Measurements from ENCODE around the gene KRTAP4-6. TPM values are rescaled to one million over a fixed set of nuclear protein-coding genes. Genes with fewer than 3 reads are reported as not detected.
A peak's percentile ranks its signal among the peaks of the same experiment; 100 is the strongest.

KRTAP4-6 gene
- total RNA-seq, 1 donor from 2014 or later, result not detected

DNA sequence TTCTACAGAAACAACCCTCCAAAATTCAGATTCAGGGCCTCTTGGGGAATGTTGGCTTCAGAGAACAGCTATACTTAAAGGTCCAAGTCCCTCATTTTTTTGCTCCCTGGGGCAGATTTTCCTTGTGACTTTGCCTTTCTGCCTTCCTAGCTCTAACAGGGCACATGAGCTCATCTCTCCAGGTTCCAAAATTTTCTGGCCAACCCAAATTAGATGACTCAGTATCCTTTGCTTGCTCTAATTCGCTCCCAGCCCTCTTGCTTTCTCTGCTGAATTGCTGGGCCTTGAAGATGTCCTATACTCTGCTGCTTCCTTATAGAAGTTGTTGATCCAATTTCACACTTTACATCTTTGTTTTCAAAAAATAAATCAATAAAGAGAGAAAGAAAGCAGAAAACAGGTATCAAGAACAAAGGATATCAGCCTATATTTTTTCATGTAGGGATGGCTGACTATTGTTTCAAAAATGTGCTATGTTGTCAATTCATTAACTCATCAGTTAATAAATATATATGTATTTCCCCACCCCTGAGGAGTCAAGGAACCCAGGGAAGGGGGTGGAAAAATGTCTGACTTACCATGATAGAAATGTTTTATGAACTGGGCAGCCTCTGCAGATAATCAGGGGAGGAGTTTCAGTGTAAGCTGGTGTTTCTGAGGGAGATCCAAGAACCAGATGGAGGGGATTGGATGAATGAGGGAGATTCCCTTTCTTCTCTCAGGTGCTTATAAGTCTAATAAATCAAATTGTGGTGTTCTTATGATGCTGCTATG is 38.7 kb upstream of the KRTAP4-6 start:
- no peak overlapping the region for H3K4me3 ChIP-seq
- intact Hi-C loops (cut with DNase I), result no loop called here
- peak overlapping the region in 1 of 2 donors; percentile 15 for H3K27ac ChIP-seq
- DNase-seq (ENCODE audit: low spot score in 2 of 2), result no peak
- no peaks in the 10 kb centered on the region for H3K9me3 ChIP-seq
- H3K36me3 ChIP-seq, result no peaks in the 10 kb centered on the region
- TF ChIP-seq, protein P1, sequence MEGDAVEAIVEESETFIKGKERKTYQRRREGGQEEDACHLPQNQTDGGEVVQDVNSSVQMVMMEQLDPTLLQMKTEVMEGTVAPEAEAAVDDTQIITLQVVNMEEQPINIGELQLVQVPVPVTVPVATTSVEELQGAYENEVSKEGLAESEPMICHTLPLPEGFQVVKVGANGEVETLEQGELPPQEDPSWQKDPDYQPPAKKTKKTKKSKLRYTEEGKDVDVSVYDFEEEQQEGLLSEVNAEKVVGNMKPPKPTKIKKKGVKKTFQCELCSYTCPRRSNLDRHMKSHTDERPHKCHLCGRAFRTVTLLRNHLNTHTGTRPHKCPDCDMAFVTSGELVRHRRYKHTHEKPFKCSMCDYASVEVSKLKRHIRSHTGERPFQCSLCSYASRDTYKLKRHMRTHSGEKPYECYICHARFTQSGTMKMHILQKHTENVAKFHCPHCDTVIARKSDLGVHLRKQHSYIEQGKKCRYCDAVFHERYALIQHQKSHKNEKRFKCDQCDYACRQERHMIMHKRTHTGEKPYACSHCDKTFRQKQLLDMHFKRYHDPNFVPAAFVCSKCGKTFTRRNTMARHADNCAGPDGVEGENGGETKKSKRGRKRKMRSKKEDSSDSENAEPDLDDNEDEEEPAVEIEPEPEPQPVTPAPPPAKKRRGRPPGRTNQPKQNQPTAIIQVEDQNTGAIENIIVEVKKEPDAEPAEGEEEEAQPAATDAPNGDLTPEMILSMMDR (IDR thresholded peaks at IDR 0.05), result no peak
- no peaks in the 10 kb centered on the region for H3K4me1 ChIP-seq
- no peaks in the 10 kb centered on the region for H3K27me3 ChIP-seq

DNA sequence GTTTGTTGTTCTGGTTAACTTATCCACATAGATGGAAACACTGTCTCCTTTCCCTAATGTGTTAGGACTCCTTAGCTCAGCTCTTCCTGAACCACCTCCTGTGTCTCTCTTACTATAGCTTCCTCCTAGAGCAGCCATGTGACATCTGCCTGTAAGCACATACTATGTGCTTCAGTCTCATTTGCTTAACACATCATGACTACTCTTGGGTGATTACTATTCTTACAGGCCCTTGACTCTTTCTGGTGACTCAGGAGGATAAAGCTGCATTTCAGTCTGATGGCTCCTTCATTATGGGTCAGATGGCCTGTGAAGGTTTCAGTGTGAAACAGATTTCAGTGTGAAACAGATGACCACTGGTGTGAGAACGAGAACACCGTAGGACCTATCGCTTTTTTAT is 38.0 kb upstream of the KRTAP4-6 start:
- H3K4me3 ChIP-seq, result no peak overlapping the region
- no peaks in the 10 kb centered on the region for H3K4me1 ChIP-seq
- H3K9me3 ChIP-seq, result no peaks in the 10 kb centered on the region
- TF ChIP-seq, protein P1 (IDR thresholded peaks at IDR 0.05), result no peak
- intact Hi-C loops (cut with DNase I), result no loop called here
- no peaks in the 10 kb centered on the region for H3K27me3 ChIP-seq
- no peak for DNase-seq (ENCODE audit: low spot score in 2 of 2)
- H3K27ac ChIP-seq, result peak overlapping the region in 1 of 2 donors; percentile 15
- no peaks in the 10 kb centered on the region for H3K36me3 ChIP-seq

DNA sequence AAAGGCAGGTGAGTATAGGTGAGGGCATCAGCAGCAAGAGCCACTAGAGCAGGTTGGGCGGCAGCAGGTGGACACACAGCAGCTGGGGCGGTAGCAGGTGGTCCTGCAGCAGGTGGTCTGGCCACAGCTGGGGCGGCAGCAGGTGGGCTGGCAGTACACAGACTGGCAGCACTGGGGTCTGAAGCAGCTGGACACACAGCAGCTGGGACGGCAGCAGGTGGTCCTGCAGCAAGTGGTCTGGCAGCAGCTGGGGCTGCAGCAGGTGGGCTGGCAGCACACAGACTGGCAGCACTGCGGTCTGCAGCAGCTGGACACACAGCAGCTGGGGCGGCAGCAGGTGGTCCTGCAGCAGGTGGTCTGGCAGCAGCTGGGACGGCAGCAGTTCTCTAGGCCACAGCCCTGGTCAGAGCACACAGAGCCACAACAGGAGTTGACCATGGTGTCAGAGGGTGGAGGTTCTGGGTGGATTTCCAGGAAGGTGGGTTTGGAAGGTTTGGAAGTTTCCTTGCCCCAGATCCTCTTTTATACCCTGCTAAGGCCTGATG is 37.5 kb upstream of the KRTAP4-6 start, which contains the start of gene KRTAP4-2:
Gene KRTAP4-2 (minus strand): TSS at position 495 of the 545 bp plus-strand sequence. CDS start 57 bp downstream, at position 438.
- no peaks in the 10 kb centered on the region for H3K27me3 ChIP-seq
- TF ChIP-seq, protein P1 (IDR thresholded peaks at IDR 0.05), result no peak
- no peaks in the 10 kb centered on the region for H3K9me3 ChIP-seq
- no peaks in the 10 kb centered on the region for H3K4me1 ChIP-seq
- H3K4me3 ChIP-seq, result no peak within 1 kb of the TSS
- no peak for DNase-seq (ENCODE audit: low spot score in 2 of 2)
- H3K27ac ChIP-seq, result peak within 1 kb of the TSS in 1 of 2 donors; percentile 15
- intact Hi-C loops (cut with DNase I), result no loop called here
- no peaks in the 10 kb centered on the region for H3K36me3 ChIP-seq

DNA sequence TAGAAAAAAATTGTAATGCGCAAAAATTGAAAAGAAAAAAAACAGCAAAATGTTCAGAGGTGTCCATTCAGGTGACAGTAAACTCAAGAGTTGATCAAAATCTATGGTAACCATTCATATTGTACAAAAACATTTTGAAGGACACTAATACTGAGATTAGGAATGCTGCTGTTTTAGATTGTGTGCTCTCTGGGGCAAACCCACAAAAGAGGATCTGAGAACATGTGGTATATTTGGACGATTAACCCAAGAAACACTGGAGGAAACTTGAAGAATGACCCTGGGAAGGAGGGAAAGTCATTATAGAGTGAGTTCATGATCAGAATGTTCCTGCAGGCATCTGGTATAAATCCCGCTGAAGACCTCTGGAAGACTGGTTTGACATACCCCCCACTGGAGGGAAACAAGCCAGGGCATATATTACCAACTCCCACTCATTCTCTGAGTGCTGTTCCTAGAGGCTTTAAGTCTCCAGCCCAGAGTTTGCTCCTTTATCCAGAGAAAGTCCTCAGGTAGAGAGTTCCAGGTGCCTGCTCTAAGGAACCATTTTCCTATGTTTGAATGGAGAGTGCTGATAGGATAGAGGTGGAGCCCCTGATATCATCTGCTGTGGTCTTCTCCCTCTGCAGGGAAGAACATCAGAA is 36.5 kb upstream of the KRTAP4-6 start:
- Histone ChIP-seq H3K9me3 (no peaks in the 10 kb centered on the region), H3K27ac (no peak overlapping the region), H3K4me1 (no peaks in the 10 kb centered on the region), H3K36me3 (no peaks in the 10 kb centered on the region), H3K4me3 (no peak overlapping the region), H3K27me3 (no peaks in the 10 kb centered on the region)
- TF ChIP-seq, protein P1 (IDR thresholded peaks at IDR 0.05), result no peak
- DNase-seq (ENCODE audit: low spot score in 2 of 2), result no peak
- intact Hi-C loops (cut with DNase I), result no loop called here

DNA sequence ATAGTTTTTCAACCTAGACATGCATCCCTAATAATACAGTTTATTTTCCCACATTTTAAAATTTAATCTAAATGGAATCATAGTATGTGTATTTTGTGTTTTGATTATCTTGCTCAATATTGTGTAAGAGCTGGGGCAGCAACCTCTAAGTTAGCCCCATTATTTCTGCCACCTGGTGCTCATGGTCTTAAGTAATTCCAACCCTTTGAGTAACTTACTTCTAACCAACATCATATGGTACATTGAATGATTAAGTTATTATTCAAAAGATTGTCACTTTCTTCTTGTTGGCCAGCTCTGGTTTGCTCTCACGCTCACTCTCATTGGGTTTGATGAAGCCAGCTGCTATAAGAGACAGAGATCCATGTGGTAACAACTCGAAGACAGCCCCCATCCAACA is 31.5 kb upstream of the KRTAP4-6 start:
- H3K4me3 ChIP-seq, result no peak overlapping the region

More for the DNA sequence above, 31.5 kb upstream of the KRTAP4-6 start:
- intact Hi-C loops (cut with DNase I), result no loop called here
- no peaks in the 10 kb centered on the region for H3K27me3 ChIP-seq
- no peaks in the 10 kb centered on the region for H3K4me1 ChIP-seq
- TF ChIP-seq, protein P1 (IDR thresholded peaks at IDR 0.05), result no peak
- no peaks in the 10 kb centered on the region for H3K36me3 ChIP-seq
- no peaks in the 10 kb centered on the region for H3K9me3 ChIP-seq
- DNase-seq (ENCODE audit: low spot score in 2 of 2), result no peak
- H3K27ac ChIP-seq, result no peak overlapping the region

All from ascending aorta (tissue), 2 donors.